OCI-LY7 (cell line): ENCODE measurements around the gene RARA. TPM values are rescaled to one million over a fixed set of nuclear protein-coding genes. Genes with fewer than 3 reads are reported as not detected.

Experiments used
- BruUV-seq: library from RNA; stranded (reverse); fragments of 400-500 nt; replicated peaks from 2 replicates; lab custom pipeline; 2021; lab: Mats Ljungman, UMichigan
- CTCF ChIA-PET: fragments of 300-600 bp; sonication (Branson Sonifier 250); formaldehyde crosslinking; loops from one replicate; lab custom pipeline; 2022; ENCODE audit warnings: antibody characterized with exemption; ENCODE audit not compliant: unreplicated experiment; lab: Charles Lee
- POLR2A ChIA-PET: fragments of 300-600 bp; sonication (Branson Sonifier 250); formaldehyde crosslinking; loops from one replicate; lab custom pipeline; 2022; ENCODE audit warnings: antibody characterized with exemption; lab: Charles Lee
- DNase-seq: peaks from one replicate; pipeline ENCODE4 v3.0.0-alpha.2; 2015; ENCODE audit warnings: low spot score
- H2AFZ ChIP-seq: fragments of 200-600 bp; sonication (generic), shearing (Covaris generic); 2 replicates; pipeline ENCODE4 v1.6.1; 2014; ENCODE audit warnings: mild to moderate bottlenecking, antibody characterized with exemption, low read length, moderate library complexity
- H3K27ac ChIP-seq: fragments of 200-600 bp; sonication (generic); 2 replicates; pipeline ENCODE4 v1.5.1; 2014; ENCODE audit warnings: mixed run types, low read depth, mild to moderate bottlenecking, moderate library complexity, low read length, inconsistent platforms; ENCODE audit not compliant: poor library complexity, severe bottlenecking
- H3K36me3 ChIP-seq: fragments of 200-600 bp; sonication (generic); 2 replicates; pipeline ENCODE4 v1.6.1; 2014; ENCODE audit warnings: mild to moderate bottlenecking, antibody characterized with exemption, low read length, moderate library complexity, mixed read lengths; ENCODE audit not compliant: insufficient read depth
- H3K4me1 ChIP-seq: fragments of 200-600 bp; sonication (generic); 2 replicates; pipeline ENCODE4 v1.5.1; 2014; ENCODE audit warnings: mild to moderate bottlenecking, low read length; ENCODE audit not compliant: insufficient read depth, poor library complexity, severe bottlenecking
- H3K4me2 ChIP-seq: fragments of 200-600 bp; sonication (generic); 2 replicates; pipeline ENCODE4 v1.6.1; 2014; ENCODE audit warnings: mild to moderate bottlenecking, low read length
- H3K4me3 ChIP-seq: fragments of 200-600 bp; sonication (generic); 2 replicates; pipeline ENCODE4 v1.5.1; 2014; ENCODE audit warnings: mild to moderate bottlenecking, low read depth, low read length; ENCODE audit not compliant: poor library complexity, severe bottlenecking
- H3K79me2 ChIP-seq: fragments of 200-600 bp; sonication (generic); 2 replicates; pipeline ENCODE4 v1.6.1; 2016; ENCODE audit warnings: low read depth, mild to moderate bottlenecking, low read length, moderate library complexity, mixed read lengths; ENCODE audit not compliant: insufficient read depth
- H3K9me2 ChIP-seq: fragments of 200-600 bp; sonication (generic); 2 replicates; pipeline ENCODE4 v1.6.1; 2016; ENCODE audit warnings: mild to moderate bottlenecking, low read length, mixed read lengths; ENCODE audit not compliant: insufficient read depth
- H3K9me3 ChIP-seq: fragments of 200-600 bp; sonication (generic); 2 replicates; pipeline ENCODE4 v1.6.1; 2014; ENCODE audit warnings: mild to moderate bottlenecking, mixed run types, low read length, mixed read lengths
- H4K20me1 ChIP-seq: fragments of 200-600 bp; sonication (generic); 2 replicates; pipeline ENCODE4 v1.6.1; 2014; ENCODE audit warnings: mild to moderate bottlenecking, antibody characterized with exemption, low read length, moderate library complexity, mixed read lengths; ENCODE audit not compliant: insufficient read depth
- CTCF ChIP-seq: fragments of 200-600 bp; sonication (generic); conservative IDR thresholded peaks from 2 replicates; pipeline ENCODE4 v1.5.1; 2014; ENCODE audit warnings: mild to moderate bottlenecking, antibody characterized with exemption, low read length, moderate library complexity, mixed read lengths
- EZH2phosphoT487 ChIP-seq: fragments of 200-600 bp; sonication (generic); IDR thresholded peaks from 2 replicates; pipeline ENCODE4 v1.6.1; 2018; ENCODE audit warnings: low read depth, borderline replicate concordance, mild to moderate bottlenecking, mixed run types, antibody characterized with exemption, low read length, moderate library complexity, mixed read lengths
- intact Hi-C: fragments of 100-400 bp; cut with micrococcal nuclease; formaldehyde crosslinking; loops from one replicate; pipeline ENCODE4 v1.10.0; 2022; ENCODE audit not compliant: unreplicated experiment
- total RNA-seq, 2 experiments: library from RNA; depleted of rRNA in 1 of 2; stranded (reverse); fragments of >200 nt in 1 of 2; shearing (Covaris generic) in 1 of 2; gene quantifications; 2 replicates each; pipeline ENCODE4 v1.2.3, GENCODE V29; 2014 to 2022

Gene RARA
- total RNA-seq, 2 experiments from 2014 or later = 3.1 to 8.6 TPM

- DNase-seq = no peak
- POLR2A ChIA-PET = interaction anchor here (0.6 to 1.2 kb wide), 2 partner anchors 9 to 45 kb away, joined by 3 to 4 read pairs; no protein-coding TSS in a partner anchor
- BruUV-seq = no TSS peak
- H3K4me2 ChIP-seq = no peak overlapping the region
- H4K20me1 ChIP-seq = no peaks in the 10 kb centered on the region
- no peak for TF ChIP-seq EZH2phosphoT487
- TF ChIP-seq CTCF = no peak
- peaks cover 21% of the 10 kb centered on the region for H3K4me1 ChIP-seq
- H3K9me3 ChIP-seq = no peaks in the 10 kb centered on the region
- H2AFZ ChIP-seq = no peak overlapping the region
- H3K4me3 ChIP-seq = no peak overlapping the region
- no peaks in the 10 kb centered on the region for H3K9me2 ChIP-seq
- intact Hi-C loops = no loop called here
- H3K36me3 ChIP-seq = no peaks in the 10 kb centered on the region
- CTCF ChIA-PET = no interaction called here
- H3K79me2 ChIP-seq = no peaks in the 10 kb centered on the region
- no peak overlapping the region for H3K27ac ChIP-seq
Measured at GRCh38 chr17:40333781-40334448, 24.9 kb downstream of the RARA start.

- no peak for DNase-seq
- intact Hi-C loops = no loop called here
- no peaks in the 10 kb centered on the region for H3K9me2 ChIP-seq
- TF ChIP-seq CTCF (no peak), EZH2phosphoT487 (no peak)
- no peak overlapping the region for H3K4me3 ChIP-seq
- H4K20me1 ChIP-seq = no peaks in the 10 kb centered on the region
- CTCF ChIA-PET = no interaction called here
- no TSS peak for BruUV-seq
- no peak overlapping the region for H3K27ac ChIP-seq
- H3K4me2 ChIP-seq = no peak overlapping the region
- POLR2A ChIA-PET = no interaction called here
- no peak overlapping the region for H2AFZ ChIP-seq
- peaks cover 27% of the 10 kb centered on the region for H3K4me1 ChIP-seq
- H3K9me3 ChIP-seq = no peaks in the 10 kb centered on the region
- no peaks in the 10 kb centered on the region for H3K36me3 ChIP-seq
- H3K79me2 ChIP-seq = no peaks in the 10 kb centered on the region
Measured at GRCh38 chr17:40335620-40336019, 26.6 kb downstream of the RARA start.

GRCh38 chr17:40337351-40337750, 28.4 kb downstream of the RARA start:
- Histone ChIP-seq H3K9me3 (no peaks in the 10 kb centered on the region), H3K4me1 (peaks cover 33% of the 10 kb centered on the region), H3K9me2 (no peaks in the 10 kb centered on the region), H3K36me3 (no peaks in the 10 kb centered on the region), H3K4me2 (no peak overlapping the region), H3K4me3 (no peak overlapping the region), H2AFZ (no peak overlapping the region), H3K27ac (no peak overlapping the region), H3K79me2 (no peaks in the 10 kb centered on the region), H4K20me1 (no peaks in the 10 kb centered on the region)
- intact Hi-C loops = no loop called here
- CTCF ChIA-PET = no interaction called here
- no peak for DNase-seq
- no TSS peak for BruUV-seq
- TF ChIP-seq CTCF (no peak), EZH2phosphoT487 (no peak)
- POLR2A ChIA-PET = no interaction called here
